H1 (cell line): ENCODE results near the gene ARNT2. TPM values are rescaled to one million over a fixed set of nuclear protein-coding genes. Genes with fewer than 3 reads are reported as not detected.

ENCODE experiments used
- CBX5 ChIP-seq: fragments of 300-800, 300-1000 bp; sonication (generic); IDR thresholded peaks from 2 replicates; pipeline ENCODE4 v1.7.1; 2016; ENCODE audit warnings: antibody characterized with exemption, low read length, low read depth
- CBX8 ChIP-seq: fragments of 300-800, 300-1000 bp; sonication (generic); IDR thresholded peaks from 2 replicates; pipeline ENCODE4 v1.7.1; 2016; ENCODE audit warnings: low read depth, low read length, borderline replicate concordance
- CEBPB ChIP-seq: IDR thresholded peaks from 2 replicates; pipeline ENCODE4 v1.6.1; 2012; ENCODE audit warnings: low read depth, low read length
- CHD7 ChIP-seq: fragments of 300-600 bp; sonication (generic); IDR thresholded peaks from 2 replicates; pipeline ENCODE4 v1.7.1; 2012; ENCODE audit warnings: low read length, moderate library complexity, mild to moderate bottlenecking, inconsistent platforms; ENCODE audit not compliant: insufficient replicate concordance
- GTF2F1 ChIP-seq: IDR thresholded peaks from 2 replicates; pipeline ENCODE4 v1.6.1; 2012; ENCODE audit warnings: low read depth, low read length, improper control_type of control experiment, borderline replicate concordance
- SP2 ChIP-seq: IDR thresholded peaks from 2 replicates; pipeline ENCODE4 v1.6.1; 2012; ENCODE audit warnings: mild to moderate bottlenecking, low read length, inconsistent platforms
- polyA plus RNA-seq, 7 experiments: library from polyadenylated mRNA; depleted of rRNA in 3 of 7; stranded (reverse) in 5 of 7; unstranded in 2 of 7; fragments of >200 nt in 5 of 7; fragments of 200-250 nt in 2 of 7; gene quantifications; 1 replicate in 5 of 7; 2 replicates in 1 of 7; 4 replicates in 1 of 7; pipeline versions ENCODE4 v1.2.1 to v1.2.3, GENCODE V29; 2011 to 2013; ENCODE audit warnings: missing spikeins in 2 of 7, mixed read lengths in 2 of 7
- total RNA-seq: library from RNA; stranded (reverse); fragmentation: NEBNext Ultra II Directional; extraction: Animal tissue kit (Norgen Biotek cat#: 25700); gene quantifications from 2 replicates; pipeline ENCODE4 v1.2.1, GENCODE V29; 2021

Gene ARNT2
- total and polyA plus RNA-seq, 2 of the 8 experiments (the other 6 are each of a cell fraction or from before 2014, with no cell fraction given): 9.5 to 14.6 TPM

- TF ChIP-seq CHD7 (no peak), CBX8 (no peak), GTF2F1 (no peak), CEBPB (no peak), SP2 (no peak), CBX5 (no peak)
These were observed 35.0 kb downstream of the ARNT2 start (continued) for GRCh38 chr15:80439140-80439539.
